HG03103 (cell line): Measurements from ENCODE around the gene DHRSX.
"Not testable (repeated sequence)": the region's sequence is repeated elsewhere in the genome, so short reads cannot be mapped to it uniquely, and the experiment has no call there.

ENCODE experiments used
- ATAC-seq: cut with Tn5 transposase; IDR thresholded peaks from one replicate; pipeline ENCODE4 v1.9.1; 2021; ENCODE audit warnings: low read depth; ENCODE audit not compliant: unreplicated experiment

The DHRSX gene

DNA sequence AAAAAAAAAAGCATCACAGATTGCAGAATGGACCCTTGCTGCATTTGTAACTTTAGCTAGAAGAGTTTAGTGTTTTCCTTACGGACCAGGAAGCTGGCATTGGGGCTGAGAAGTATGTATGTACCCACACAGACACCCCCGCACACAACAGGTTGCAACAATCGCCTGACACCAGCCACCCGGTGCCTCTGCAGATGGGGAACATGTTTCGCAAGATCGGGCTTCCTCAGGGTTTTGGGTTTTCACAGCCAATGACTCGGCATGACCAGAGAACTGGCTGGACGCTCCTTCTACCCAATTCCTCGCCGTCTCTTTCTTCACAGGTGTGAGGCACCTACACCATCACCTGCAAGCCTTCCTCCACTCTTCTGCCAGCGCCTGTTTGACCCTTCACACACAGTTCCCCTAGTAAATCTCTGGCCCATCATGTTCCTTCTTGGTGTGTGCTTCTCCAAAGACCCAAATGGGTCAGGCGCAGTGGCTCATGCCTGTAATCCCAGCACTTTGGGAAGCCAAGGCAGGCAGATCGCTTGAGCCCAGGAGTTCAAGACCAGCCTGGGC lies 70.4 kb downstream of the DHRSX start:
- no peak for ATAC-seq

GRCh38 chrX:2427737-2428136 lies 73.0 kb downstream of the DHRSX start:
- no peak for ATAC-seq

GRCh38 chrX:2427147-2427546 lies 73.6 kb downstream of the DHRSX start:
- no peak for ATAC-seq

DNA sequence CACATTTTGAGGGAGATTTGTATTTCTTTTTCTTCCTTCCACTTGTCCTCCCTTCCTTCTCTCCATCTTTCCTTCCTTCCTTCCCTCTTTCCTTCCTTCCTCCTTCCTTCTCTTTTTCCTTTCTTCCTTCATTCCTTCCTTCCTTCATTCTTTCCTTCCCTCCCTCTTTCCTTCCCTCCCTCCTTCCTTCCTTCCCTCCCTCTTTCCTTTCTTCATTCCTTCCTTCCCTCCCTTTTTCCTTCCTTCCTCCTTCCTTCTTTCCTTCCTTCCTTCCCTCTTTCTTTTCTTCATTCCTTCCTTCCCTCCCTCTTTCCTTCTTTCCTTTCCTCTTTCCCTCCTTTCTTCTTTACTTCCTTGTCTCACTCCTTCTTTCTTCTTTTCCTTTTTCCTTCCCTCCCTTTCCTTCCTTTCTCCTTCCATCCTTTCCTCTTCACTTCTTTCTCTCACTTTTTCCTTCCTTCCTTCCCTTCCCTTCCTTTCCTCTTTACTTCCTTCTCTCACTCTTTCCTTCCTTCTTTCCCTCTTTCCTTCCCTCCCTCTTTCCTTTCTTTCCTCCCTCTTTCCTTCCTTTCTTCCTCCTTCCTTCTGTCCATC lies 74.4 kb downstream of the DHRSX start:
- ATAC-seq: no peak

GRCh38 chrX:2425286-2426071 lies 75.3 kb downstream of the DHRSX start:
- no peak for ATAC-seq

- ATAC-seq: no peak
Observed at GRCh38 chrX:2424317-2424716, 76.5 kb downstream of the DHRSX start.

- no peak for ATAC-seq
Observed at GRCh38 chrX:2423899-2424298, 76.9 kb downstream of the DHRSX start.

DNA sequence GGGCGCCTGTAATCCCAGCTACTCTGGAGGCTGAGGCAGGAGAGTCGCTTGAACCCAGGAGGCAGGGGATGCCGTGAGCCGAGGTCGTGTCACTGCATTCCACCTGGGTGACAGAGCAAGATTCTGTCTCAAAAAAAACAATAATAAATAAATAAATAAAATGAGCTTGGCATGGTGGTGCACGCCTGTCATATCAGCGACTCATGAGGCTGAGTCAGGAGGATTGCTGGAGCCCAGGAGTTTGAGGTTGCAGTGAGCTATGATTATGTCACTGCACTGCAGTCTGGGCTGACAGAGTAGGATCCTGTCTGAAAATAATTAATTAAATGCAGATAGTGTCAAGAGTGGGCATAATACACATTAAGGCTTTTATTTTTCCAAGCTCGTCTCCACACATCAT lies 77.5 kb downstream of the DHRSX start:
- no peak for ATAC-seq

DNA sequence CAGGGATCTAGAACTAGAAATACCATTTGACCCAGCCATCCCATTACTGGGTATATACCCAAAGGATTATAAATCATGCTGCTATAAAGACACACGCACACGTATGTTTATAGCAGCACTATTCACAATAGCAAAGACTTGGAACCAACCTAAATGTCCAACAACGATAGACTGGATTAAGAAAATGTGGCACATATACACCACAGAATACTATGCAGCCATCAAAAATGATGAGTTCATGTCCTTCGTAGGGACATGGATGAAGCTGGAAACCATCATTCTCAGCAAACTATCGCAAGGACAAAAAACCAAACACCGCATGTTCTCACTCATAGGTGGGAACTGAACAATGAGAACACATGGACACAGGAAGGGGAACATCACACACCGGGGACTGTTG lies 81.4 kb downstream of the DHRSX start:
- ATAC-seq: not testable (repeated sequence)

GRCh38 chrX:2418000-2418399 lies 82.8 kb downstream of the DHRSX start:
- no peak for ATAC-seq

DNA sequence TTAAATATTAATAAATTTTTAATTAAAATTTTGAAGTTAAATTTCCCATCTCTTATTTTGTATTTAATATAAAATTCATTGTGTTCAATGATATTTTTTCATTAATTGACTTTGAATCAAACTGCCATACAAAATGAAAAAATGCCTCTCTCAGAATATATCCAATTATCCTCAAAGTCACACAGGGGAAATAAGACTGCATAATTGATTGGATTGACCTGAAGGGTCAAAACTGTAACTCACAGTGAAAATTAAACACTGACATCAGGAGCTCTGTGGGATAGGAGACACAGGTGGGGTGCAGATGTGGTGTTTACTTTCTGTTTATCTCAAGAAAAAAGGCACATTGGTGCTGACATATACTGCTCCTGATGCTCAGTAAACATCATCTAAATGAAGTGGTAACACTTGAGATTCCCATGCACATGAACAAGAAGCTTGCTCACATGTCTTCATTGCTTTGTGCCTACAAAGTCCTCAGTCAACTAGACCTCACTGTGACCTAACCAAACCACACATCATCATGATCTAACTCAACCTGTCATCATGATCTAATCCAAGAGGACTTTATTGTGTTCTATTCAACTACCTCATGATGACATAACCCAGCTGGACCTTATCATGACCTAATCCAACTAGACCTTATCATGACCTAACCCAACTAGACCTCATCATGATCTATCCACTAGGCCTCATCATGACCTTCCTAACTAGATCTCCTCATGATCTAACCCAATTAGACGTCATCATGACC lies 83.7 kb downstream of the DHRSX start:
- ATAC-seq: no peak

DNA sequence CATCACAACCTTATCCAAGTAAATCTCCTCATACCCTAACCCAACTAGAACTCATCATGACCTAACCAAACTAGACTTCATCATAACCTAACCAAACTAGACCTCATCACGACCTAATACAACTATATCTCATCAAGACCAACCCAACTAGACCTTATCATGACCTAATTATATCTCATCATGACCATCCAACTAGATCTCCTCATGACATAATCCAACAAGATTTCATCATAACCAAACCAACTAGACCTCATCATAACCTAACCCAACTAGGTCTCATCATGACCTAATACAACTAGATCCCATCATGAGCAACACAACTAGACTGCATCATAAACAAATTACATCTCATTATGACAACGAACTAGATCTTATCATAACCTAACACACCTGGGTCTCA lies 86.4 kb downstream of the DHRSX start:
- ATAC-seq: no peak

- ATAC-seq: no peak
Observed at GRCh38 chrX:2413969-2414368, 86.8 kb downstream of the DHRSX start.

- no peak for ATAC-seq
Observed at GRCh38 chrX:2412131-2412530, 88.6 kb downstream of the DHRSX start.

DNA sequence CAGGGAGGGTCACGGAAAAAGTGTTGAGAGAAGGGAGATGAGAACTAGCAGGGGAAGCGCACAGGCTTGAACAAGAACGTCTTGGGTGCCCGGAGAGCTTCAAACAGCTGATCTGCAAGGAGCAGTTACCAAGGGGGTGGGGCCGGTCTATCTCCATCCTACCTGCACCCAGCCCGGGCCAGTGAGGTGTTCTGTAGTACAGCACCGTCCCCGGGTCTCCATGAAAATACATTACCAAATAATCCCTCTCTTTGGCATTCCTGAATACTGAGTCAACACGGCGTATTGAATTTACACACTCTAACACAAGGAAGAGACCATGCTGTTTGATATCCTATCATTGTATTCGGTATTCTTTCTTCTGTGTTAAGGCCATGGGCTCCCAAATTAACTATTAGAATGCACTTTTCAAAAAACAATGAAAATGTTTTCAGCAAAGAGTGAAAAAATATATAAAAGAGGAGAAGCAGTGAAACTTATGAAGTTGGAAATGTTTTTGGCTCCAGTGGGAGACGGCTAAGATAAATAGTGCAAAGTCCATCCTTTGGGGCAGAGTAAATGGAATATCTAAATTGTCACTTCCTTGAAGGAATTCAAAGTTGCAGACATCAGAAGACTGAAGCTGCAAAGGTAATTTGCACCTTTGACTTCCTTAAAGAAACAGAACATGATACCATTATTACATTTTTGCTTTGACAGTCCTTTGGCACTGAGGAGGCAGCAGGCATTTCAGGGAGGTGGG lies 90.3 kb downstream of the DHRSX start:
- ATAC-seq: no peak

DNA sequence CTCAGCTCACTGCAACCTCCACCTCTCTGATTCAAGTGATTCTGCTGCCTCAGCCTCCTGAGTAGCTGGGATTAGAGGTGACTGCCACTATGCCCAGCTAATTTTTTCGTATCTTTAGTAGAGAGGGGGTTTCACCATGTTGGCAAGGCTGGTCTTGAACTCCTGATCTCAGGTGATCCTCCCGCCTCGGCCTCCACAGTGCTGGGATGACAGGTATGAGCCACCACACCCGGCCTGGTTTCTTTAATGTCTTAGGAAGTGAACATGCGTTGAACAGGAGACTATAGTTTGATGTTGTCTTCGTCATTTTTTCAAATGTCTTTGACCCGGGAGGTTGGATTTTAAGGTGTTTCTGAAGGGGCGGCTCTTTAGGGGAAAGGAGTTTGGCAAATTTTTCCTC lies 91.0 kb downstream of the DHRSX start:
- no peak for ATAC-seq

GRCh38 chrX:2408856-2409255 lies 91.9 kb downstream of the DHRSX start:
- no peak for ATAC-seq

DNA sequence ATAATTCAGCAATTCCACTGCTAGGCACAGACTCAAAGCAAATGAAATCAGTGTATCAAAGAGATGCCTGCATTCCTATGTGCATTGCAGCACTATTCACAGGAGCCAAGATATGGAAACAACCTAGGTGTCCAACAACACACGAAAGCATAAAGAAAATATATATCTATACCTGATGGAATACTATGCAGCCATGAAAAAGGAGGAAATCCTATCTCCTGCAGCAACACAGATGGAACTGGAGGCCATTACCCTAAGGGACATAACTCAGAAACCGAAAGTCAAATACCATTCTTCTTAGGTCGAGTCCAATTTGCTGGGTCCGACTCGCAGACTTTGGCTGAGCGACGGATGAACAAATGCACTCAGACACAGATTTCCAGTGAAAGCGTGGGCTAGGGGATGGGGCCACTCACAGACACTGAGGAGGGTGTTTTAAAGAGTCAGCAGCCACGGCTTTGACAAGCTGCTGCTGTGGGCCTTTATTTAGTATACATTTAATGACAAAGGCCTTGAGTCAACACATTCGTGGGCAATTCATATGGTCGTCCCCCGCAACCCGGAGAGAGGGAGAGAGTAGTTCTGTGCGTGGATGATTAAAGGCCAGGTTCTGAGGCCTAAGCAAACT lies 93.8 kb downstream of the DHRSX start:
- ATAC-seq: no peak

GRCh38 chrX:2404776-2405175 lies 96.0 kb downstream of the DHRSX start:
- ATAC-seq: no peak

DNA sequence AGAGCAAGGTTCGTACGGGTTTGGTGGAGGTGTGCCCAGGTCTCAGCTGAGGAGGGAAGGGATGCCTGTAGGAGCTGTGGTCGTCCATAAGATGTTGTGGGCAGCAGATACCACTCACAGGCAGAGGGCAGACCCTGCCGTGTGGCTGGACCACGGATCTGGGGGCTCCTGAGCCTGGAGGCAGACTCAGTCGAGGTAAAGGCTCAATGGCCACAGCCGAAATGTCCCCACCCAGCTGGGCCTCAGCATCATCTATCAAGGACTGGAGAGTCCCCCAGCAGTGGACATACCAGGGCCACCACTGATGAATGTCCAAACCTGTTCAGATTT lies 98.5 kb downstream of the DHRSX start:
- ATAC-seq: no peak
